Measurements from ENCODE around the gene PGF.
"Not testable (repeated sequence)": the region's sequence is repeated elsewhere in the genome, so short reads cannot be mapped to it uniquely, and the experiment has no call there.

PGF gene
- total RNA-seq: 1.1 to 2.8 reads per million in 2 donors

GRCh38 chr14:74955229-74956026 lies at the start of gene PGF:
TSS of gene PGF (minus strand) at chr14:74955597. CDS start at chr14:74955242, 355 bp downstream.
- DNase-seq: peak in 2 of 5 experiments; percentile 14 to 18

- DNase-seq: peak in 1 of 5 experiments; percentile 19
These were observed 48.0 kb upstream of the PGF start for GRCh38 chr14:75003250-75004027.

- DNase-seq: peak; percentile 91 to 99 (median 99)
These were observed 47.2 kb upstream of the PGF start, which contains the start of gene EIF2B2 for GRCh38 chr14:75002392-75003249. TSS of gene EIF2B2 (plus strand) at chr14:75002921. CDS start at chr14:75002991, 70 bp downstream.

DNA sequence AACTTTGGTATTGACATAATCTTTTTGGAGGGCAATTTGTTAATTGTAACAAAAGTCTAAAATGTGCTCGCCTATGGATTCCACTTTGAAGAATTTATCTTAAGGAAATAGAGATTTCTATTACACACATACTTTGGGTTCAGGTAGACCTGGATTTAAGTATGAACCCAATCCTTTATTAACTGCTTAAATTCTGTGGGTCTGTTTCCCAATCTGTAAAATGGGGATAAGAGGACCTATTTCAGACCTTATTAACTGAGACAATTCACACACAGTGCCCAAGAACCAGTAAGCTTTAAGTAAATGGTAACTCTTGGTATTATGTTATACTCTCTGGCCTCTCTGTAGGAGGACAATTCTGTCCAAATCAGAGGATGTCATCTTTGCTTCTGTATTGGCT lies 46.5 kb upstream of the PGF start:
- DNase-seq: no peak

- DNase-seq: no peak
These were observed 45.9 kb upstream of the PGF start for GRCh38 chr14:75001261-75001660.

DNA sequence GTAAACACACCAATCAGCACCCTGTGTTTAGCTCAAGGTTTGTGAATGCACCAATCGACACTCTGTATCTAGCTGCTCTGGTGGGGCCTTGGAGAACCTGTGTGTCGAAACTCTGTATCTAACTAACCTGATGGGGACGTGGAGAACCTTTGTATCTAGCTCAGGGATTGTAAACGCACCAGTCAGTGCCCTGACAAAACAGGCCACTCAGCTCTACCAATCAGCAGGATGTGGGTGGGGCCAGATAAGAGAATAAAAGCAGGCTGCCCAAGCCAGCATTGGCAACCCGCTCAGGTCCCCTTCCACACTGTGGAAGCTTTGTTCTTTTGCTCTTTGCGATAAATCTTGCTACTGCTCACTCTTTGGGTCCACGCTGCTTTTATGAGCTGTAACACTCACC lies 40.4 kb upstream of the PGF start:
- not testable (repeated sequence) for DNase-seq

DNA sequence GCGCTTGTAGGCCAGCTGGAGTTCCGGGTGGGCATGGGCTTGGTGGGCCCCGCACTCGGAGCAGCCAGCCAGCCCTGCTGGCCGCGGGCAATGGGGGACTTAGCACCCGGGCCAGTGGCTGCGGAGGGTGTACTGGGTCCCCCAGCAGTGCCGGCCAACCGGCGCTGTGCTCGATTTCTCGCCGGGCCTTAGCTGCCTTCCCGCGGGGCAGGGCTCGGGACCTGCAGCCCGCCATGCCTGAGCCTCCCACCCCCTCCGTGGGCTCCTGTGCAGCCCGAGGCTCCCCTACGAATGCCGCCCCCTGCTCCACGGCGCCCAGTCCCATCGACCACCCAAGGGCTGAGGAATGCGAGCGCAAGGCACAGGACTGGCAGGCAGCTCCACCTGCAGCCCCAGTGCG lies 38.8 kb upstream of the PGF start:
- not testable (repeated sequence) for DNase-seq

DNA sequence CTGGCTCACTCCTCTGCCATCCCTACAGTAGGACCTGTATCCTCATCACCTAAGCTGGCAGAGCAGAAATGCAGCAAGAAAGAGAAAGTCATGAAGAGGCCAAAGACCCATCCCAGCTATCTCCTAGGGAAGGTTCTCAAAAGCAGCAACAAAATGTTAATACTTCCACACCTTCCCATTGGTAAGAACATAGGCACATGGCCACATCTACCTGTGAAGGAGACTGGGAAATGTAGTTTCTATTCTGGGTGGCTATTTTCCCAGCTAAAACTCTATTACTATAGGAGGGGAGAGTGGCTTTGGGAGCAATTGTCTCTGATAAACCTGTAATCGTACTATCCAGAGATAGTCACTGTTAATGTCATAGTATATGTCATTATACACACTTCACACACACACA lies 33.6 kb upstream of the PGF start:
- no peak for DNase-seq

DNA sequence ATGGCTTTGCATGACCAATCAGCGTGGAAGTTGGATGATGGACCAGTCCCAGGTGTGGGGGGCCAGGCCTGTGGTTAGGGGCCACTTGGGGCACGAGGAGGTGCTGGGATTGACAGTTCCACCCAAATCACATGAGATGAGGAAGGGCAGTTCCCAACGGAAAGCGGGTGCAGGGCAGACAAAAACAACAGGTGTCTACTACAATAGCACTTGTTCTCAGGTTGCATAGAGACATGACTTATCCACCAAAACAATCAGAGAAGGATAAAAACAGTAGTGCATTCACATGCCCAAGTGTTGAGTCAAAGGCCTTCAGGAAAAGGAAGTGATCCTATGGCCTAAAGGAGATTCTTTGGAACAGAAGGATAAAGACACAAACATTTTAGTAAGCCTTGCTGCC lies 32.7 kb upstream of the PGF start:
- DNase-seq: no peak

DNA sequence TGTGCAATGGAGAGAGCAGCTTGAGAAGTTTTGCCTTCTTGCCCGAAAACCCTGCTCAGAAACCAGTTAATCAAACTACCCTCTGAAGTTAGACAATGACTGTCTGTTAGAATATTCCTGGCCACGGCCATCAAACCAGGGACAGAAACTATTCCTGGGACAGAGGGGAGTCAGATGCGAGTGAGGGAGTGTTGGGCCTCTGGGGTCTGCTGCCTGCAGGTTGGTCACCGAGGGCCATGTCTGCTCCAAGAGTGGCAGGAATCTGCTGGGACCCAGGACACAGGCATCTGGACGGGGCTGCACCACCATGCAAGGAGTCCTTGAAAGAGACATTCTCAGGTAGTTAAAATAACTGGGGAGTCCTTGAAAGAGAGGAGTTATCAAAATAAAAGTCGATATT lies 30.4 kb upstream of the PGF start:
- DNase-seq: no peak

DNA sequence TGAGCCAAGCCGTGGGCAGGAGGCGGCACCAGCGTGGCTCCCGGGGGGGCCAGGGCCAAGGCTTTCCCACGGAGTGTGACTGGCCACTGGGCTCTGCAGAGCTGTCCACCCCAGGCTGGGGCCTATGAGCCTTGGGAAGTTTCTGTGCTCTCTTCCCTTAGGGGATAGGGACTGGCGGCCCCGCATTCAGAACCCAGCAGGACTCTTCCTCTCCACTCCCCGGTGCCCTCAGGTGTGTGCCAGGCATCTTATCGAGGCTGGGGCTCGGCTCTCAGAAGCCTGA lies 29.6 kb upstream of the PGF start:
- no peak for DNase-seq

GRCh38 chr14:74984236-74985027 lies 29.0 kb upstream of the PGF start:
- no peak for DNase-seq

DNA sequence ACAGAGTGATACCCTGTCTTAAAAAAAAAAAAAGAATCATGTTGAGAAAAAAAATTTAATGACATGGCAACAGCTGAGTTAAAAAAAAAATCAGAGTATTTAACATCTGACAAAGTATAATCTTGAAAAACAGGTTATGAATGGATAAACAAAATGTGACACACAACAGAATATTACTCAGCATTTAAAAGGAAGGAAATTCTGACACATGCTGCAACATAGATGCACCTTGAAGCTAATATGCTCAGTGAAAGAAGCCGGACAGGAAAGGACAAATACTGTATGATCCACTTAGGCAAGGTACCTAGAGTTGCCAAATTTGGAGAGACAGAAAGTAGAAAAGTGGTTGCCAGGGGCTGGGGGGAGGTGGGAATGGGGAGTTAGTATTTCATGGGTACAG lies 27.9 kb upstream of the PGF start:
- DNase-seq: no peak

DNA sequence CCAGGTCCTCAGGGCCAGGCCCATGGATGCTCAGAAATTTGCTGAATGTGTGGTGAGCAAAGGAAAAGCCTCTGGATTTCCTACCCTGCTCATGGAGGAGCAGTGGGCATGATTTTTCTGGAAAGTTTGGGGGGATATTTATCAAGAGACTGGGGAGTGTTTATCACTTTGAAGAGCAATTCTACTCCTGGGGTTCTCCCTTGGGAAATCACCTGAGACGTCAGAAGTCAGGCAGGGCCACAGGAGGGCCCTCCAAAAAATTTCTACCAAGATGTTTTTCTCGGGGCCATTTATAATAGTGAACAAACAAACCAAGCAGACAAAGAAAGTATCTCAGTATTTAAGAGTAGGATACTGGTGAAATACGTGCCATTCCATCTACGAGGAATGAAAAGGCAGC lies 27.3 kb upstream of the PGF start:
- DNase-seq: no peak

DNA sequence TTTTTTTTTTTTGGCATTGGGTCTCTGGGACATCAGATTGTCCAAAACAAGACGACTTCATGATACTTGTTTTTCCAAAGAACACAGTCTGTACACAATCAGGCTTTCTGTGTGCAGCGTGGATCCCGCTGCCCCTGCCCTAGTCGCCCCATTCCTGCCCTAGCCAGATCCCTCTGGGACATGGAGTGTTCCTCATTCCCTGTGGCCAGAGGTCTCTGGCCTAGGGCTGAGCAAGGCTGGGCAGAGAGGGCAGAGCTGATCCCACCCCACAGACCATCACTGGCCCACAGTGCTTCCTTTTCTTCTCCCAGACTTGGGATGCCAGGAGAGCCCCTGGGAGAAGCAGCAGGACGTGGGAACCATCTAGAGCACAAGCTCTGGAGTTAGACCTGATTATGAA lies 26.4 kb upstream of the PGF start:
- no peak for DNase-seq

DNA sequence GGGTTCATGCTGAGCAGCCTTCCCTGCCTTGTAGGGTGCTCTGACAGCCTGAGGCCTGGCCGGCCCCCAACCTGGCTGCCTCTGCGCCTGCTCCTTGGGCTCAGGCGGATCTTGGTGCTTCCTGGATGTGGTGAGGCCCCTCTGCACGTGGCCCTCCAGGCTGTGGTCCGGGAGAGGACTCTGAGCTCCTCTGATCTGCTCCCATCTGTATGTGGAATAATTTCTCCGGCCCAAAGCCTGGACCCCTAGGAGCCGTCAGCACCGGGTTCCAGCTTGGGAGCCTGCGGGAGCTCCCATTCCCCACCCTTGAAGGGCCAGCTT lies 26.0 kb upstream of the PGF start:
- DNase-seq: no peak

- no peak for DNase-seq
These were observed 25.5 kb upstream of the PGF start for GRCh38 chr14:74980731-74981461.

- no peak for DNase-seq
These were observed 25.0 kb upstream of the PGF start for GRCh38 chr14:74980398-74980730.

DNA sequence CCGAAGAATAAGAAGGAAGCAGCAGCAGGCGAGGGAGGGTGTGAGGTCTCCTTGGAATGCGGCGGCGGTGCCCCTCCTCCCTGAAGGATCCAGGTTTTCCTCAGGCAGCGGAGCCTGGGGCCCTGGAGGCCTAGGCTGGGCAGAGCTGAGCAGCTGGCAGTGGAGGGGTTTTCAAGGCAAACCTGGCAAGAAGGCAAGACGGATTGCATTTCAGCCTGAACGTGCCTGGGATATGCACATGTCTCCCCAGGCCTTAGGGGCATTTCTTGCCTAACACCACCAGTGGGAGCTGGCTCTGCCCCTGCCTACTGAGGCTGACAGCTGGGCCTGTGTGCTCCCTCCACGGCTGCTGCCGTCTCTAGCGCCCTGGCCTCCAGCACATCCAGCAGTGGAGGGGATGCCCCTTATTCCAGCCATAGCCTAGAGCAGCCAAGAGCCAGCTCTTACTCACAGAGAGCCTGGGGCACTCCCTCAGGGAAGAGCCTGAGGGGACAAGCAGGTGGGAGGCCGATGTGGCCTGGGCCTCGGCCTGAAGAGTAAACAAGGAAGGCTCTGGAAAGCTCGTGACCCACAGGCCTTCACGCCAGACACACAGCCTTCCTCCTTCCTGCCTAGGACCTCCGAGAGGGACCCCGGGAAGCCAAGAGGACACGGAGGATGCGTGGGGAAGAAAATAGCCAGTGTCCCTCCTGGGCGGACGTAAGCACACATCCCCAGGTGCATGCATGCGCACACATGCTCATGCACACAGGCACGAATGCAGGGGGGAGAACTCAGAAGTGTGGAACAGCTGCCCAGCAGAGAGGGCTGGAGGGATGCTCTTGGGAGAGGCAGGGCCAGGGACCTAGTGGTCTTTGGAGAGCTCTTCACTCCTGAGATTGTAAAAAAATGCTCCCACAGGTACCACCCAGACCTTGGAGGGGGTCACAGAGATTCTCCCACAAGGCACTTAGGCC lies 24.3 kb upstream of the PGF start:
- no peak for DNase-seq

DNA sequence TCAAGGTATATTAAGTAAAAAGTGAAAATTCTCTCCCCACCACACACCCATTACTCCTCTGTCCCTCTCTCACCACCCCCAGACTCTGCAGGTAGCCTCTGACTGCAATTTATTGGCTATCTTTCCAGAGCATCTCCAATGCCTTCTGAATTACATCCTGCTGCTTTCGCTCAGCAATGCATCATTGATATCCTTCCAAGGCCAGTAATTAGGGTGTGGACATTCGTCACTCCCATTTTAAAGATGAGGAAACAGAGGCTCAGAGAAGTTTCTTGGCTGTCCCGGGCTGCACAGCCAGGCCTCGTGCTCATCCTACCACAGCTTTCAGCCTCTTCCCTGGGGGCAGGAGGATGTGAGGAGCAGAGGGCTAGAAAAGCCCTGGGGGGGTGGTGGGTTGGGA lies 23.6 kb upstream of the PGF start:
- DNase-seq: no peak

All from T-helper 2 cell (primary cell).